Measurements from ENCODE around the gene ERLIN1. TPM values are rescaled to one million over a fixed set of nuclear protein-coding genes. Genes with fewer than 3 reads are reported as not detected.

Gene ERLIN1
- total RNA-seq, 1 experiment from 2014 or later = 21.9 TPM

GRCh38 chr10:100157156-100157555 is 28.7 kb downstream of the ERLIN1 start:
- no peak overlapping the region for H3K4me3 ChIP-seq (ENCODE audit: insufficient read depth, low read depth, low read length)
- peaks cover 7% of the 10 kb centered on the region for H3K36me3 ChIP-seq (replicated peaks; ENCODE audit: control insufficient read depth, insufficient read depth, low read length)
- no peak for DNase-seq
- H3K27me3 ChIP-seq (ENCODE audit: control insufficient read depth, insufficient read depth, low read length) = no peaks in the 10 kb centered on the region

- Histone ChIP-seq H3K4me3 (ENCODE audit: insufficient read depth, low read depth, low read length) (no peak overlapping the region), H3K36me3 (replicated peaks; ENCODE audit: control insufficient read depth, insufficient read depth, low read length) (peaks cover 12% of the 10 kb centered on the region), H3K27me3 (ENCODE audit: control insufficient read depth, insufficient read depth, low read length) (no peaks in the 10 kb centered on the region)
- no peak for DNase-seq
These were observed 29.9 kb downstream of the ERLIN1 start for GRCh38 chr10:100155936-100156335.

- no peak for DNase-seq
- Histone ChIP-seq H3K27me3 (ENCODE audit: control insufficient read depth, insufficient read depth, low read length) (no peaks in the 10 kb centered on the region), H3K36me3 (replicated peaks; ENCODE audit: control insufficient read depth, insufficient read depth, low read length) (peaks cover 15% of the 10 kb centered on the region), H3K4me3 (ENCODE audit: insufficient read depth, low read depth, low read length) (no peak overlapping the region)
These were observed 31.2 kb downstream of the ERLIN1 start for GRCh38 chr10:100154666-100155065.

- Histone ChIP-seq H3K4me3 (ENCODE audit: insufficient read depth, low read depth, low read length) (no peak overlapping the region), H3K36me3 (replicated peaks; ENCODE audit: control insufficient read depth, insufficient read depth, low read length) (peaks cover 15% of the 10 kb centered on the region), H3K27me3 (ENCODE audit: control insufficient read depth, insufficient read depth, low read length) (no peaks in the 10 kb centered on the region)
- DNase-seq = no peak
These were observed 32.5 kb downstream of the ERLIN1 start for GRCh38 chr10:100153239-100153825.

GRCh38 chr10:100151723-100152300 is 34.0 kb downstream of the ERLIN1 start:
- Histone ChIP-seq H3K27me3 (ENCODE audit: control insufficient read depth, insufficient read depth, low read length) (no peaks in the 10 kb centered on the region), H3K36me3 (replicated peaks; ENCODE audit: control insufficient read depth, insufficient read depth, low read length) (peaks cover 15% of the 10 kb centered on the region), H3K4me3 (ENCODE audit: insufficient read depth, low read depth, low read length) (no peak overlapping the region)
- DNase-seq = no peak

- DNase-seq = no peak
These were observed 37.2 kb downstream of the ERLIN1 start for GRCh38 chr10:100148353-100149211.

GRCh38 chr10:100146875-100147650 is 38.8 kb downstream of the ERLIN1 start:
- Histone ChIP-seq H3K4me3 (ENCODE audit: insufficient read depth, low read depth, low read length) (no peak overlapping the region), H3K36me3 (replicated peaks; ENCODE audit: control insufficient read depth, insufficient read depth, low read length) (peaks cover 6% of the 10 kb centered on the region), H3K27me3 (ENCODE audit: control insufficient read depth, insufficient read depth, low read length) (no peaks in the 10 kb centered on the region)
- DNase-seq = no peak

More at GRCh38 chr10:100148353-100149211, 37.2 kb downstream of the ERLIN1 start:
- H3K27me3 ChIP-seq (ENCODE audit: control insufficient read depth, insufficient read depth, low read length) = no peaks in the 10 kb centered on the region
- H3K4me3 ChIP-seq (ENCODE audit: insufficient read depth, low read depth, low read length) = no peak overlapping the region
- H3K36me3 ChIP-seq (replicated peaks; ENCODE audit: control insufficient read depth, insufficient read depth, low read length) = peaks cover 13% of the 10 kb centered on the region

GRCh38 chr10:100146398-100146797 is 39.4 kb downstream of the ERLIN1 start:
- no peak for DNase-seq
- H3K36me3 ChIP-seq (replicated peaks; ENCODE audit: control insufficient read depth, insufficient read depth, low read length) = peaks cover 6% of the 10 kb centered on the region
- H3K27me3 ChIP-seq (ENCODE audit: control insufficient read depth, insufficient read depth, low read length) = no peaks in the 10 kb centered on the region
- H3K4me3 ChIP-seq (ENCODE audit: insufficient read depth, low read depth, low read length) = no peak overlapping the region

- H3K27me3 ChIP-seq (ENCODE audit: control insufficient read depth, insufficient read depth, low read length) = no peaks in the 10 kb centered on the region
- no peak overlapping the region for H3K4me3 ChIP-seq (ENCODE audit: insufficient read depth, low read depth, low read length)
- no peaks in the 10 kb centered on the region for H3K36me3 ChIP-seq (replicated peaks; ENCODE audit: control insufficient read depth, insufficient read depth, low read length)
- peak; percentile 18 for DNase-seq
These were observed 42.1 kb downstream of the ERLIN1 start for GRCh38 chr10:100143756-100144155.

GRCh38 chr10:100141446-100142087 is 44.3 kb downstream of the ERLIN1 start:
- DNase-seq = no peak
- Histone ChIP-seq H3K36me3 (replicated peaks; ENCODE audit: control insufficient read depth, insufficient read depth, low read length) (no peaks in the 10 kb centered on the region), H3K27me3 (ENCODE audit: control insufficient read depth, insufficient read depth, low read length) (no peaks in the 10 kb centered on the region), H3K4me3 (ENCODE audit: insufficient read depth, low read depth, low read length) (no peak overlapping the region)

GRCh38 chr10:100140070-100140469 is 45.8 kb downstream of the ERLIN1 start:
- Histone ChIP-seq H3K4me3 (ENCODE audit: insufficient read depth, low read depth, low read length) (no peak overlapping the region), H3K27me3 (ENCODE audit: control insufficient read depth, insufficient read depth, low read length) (no peaks in the 10 kb centered on the region), H3K36me3 (replicated peaks; ENCODE audit: control insufficient read depth, insufficient read depth, low read length) (no peaks in the 10 kb centered on the region)
- DNase-seq = no peak

GRCh38 chr10:100138921-100139496 is 46.8 kb downstream of the ERLIN1 start:
- Histone ChIP-seq H3K27me3 (ENCODE audit: control insufficient read depth, insufficient read depth, low read length) (no peaks in the 10 kb centered on the region), H3K4me3 (ENCODE audit: insufficient read depth, low read depth, low read length) (no peak overlapping the region), H3K36me3 (replicated peaks; ENCODE audit: control insufficient read depth, insufficient read depth, low read length) (no peaks in the 10 kb centered on the region)
- DNase-seq = no peak

- Histone ChIP-seq H3K4me3 (ENCODE audit: insufficient read depth, low read depth, low read length) (no peak overlapping the region), H3K36me3 (replicated peaks; ENCODE audit: control insufficient read depth, insufficient read depth, low read length) (no peaks in the 10 kb centered on the region), H3K27me3 (ENCODE audit: control insufficient read depth, insufficient read depth, low read length) (no peaks in the 10 kb centered on the region)
- DNase-seq = no peak
These were observed 50.3 kb downstream of the ERLIN1 start for GRCh38 chr10:100135486-100135885.

GRCh38 chr10:100133801-100134200 is 52.0 kb downstream of the ERLIN1 start:
- no peaks in the 10 kb centered on the region for H3K27me3 ChIP-seq (ENCODE audit: control insufficient read depth, insufficient read depth, low read length)
- no peaks in the 10 kb centered on the region for H3K36me3 ChIP-seq (replicated peaks; ENCODE audit: control insufficient read depth, insufficient read depth, low read length)
- DNase-seq = no peak
- H3K4me3 ChIP-seq (ENCODE audit: insufficient read depth, low read depth, low read length) = no peak overlapping the region

Measured in H7 (cell line).